ENCODE results near the gene SASH1.
"Not testable (repeated sequence)": the region's sequence is repeated elsewhere in the genome, so short reads cannot be mapped to it uniquely, and the experiment has no call there.

SASH1 gene

GRCh38 chr6:148325316-148326068 is 17.1 kb upstream of the SASH1 start:
- DNase-seq, result no peak
- in situ Hi-C loops (cut with MboI; ENCODE audit: low pct_unique_long_range_greater_than_20kb, low sequenced_read_pairs), result no loop called here

- DNase-seq, result no peak
- in situ Hi-C loops (cut with MboI; ENCODE audit: low pct_unique_long_range_greater_than_20kb, low sequenced_read_pairs), result no loop called here
These were observed 13.6 kb upstream of the SASH1 start for GRCh38 chr6:148328876-148329555.

GRCh38 chr6:148329596-148330381 is 12.8 kb upstream of the SASH1 start:
- in situ Hi-C loops (cut with MboI; ENCODE audit: low pct_unique_long_range_greater_than_20kb, low sequenced_read_pairs), result no loop called here
- DNase-seq, result no peak

GRCh38 chr6:148332088-148332487 is 10.6 kb upstream of the SASH1 start:
- in situ Hi-C loops (cut with MboI; ENCODE audit: low pct_unique_long_range_greater_than_20kb, low sequenced_read_pairs), result no loop called here
- DNase-seq, result no peak

GRCh38 chr6:148336901-148337300 is 5.7 kb upstream of the SASH1 start:
- no peak for DNase-seq
- in situ Hi-C loops (cut with MboI; ENCODE audit: low pct_unique_long_range_greater_than_20kb, low sequenced_read_pairs), result no loop called here

GRCh38 chr6:148339766-148340165 is 2.9 kb upstream of the SASH1 start:
- in situ Hi-C loops (cut with MboI; ENCODE audit: low pct_unique_long_range_greater_than_20kb, low sequenced_read_pairs), result no loop called here

GRCh38 chr6:148340586-148341297 is 1.9 kb upstream of the SASH1 start:
- in situ Hi-C loops (cut with MboI; ENCODE audit: low pct_unique_long_range_greater_than_20kb, low sequenced_read_pairs), result no loop called here

More at GRCh38 chr6:148339766-148340165, 2.9 kb upstream of the SASH1 start:
- no peak for DNase-seq

GRCh38 chr6:148342100-148342349 is 613 bp upstream of the SASH1 start:
- no peak for DNase-seq
- in situ Hi-C loops (cut with MboI; ENCODE audit: low pct_unique_long_range_greater_than_20kb, low sequenced_read_pairs), result no loop called here

More at GRCh38 chr6:148340586-148341297, 1.9 kb upstream of the SASH1 start:
- DNase-seq, result no peak

- in situ Hi-C loops (cut with MboI; ENCODE audit: low pct_unique_long_range_greater_than_20kb, low sequenced_read_pairs), result no loop called here
These were observed 577 bp downstream of the SASH1 start for GRCh38 chr6:148343047-148343782.

GRCh38 chr6:148345176-148345575 is 2.5 kb downstream of the SASH1 start:
- in situ Hi-C loops (cut with MboI; ENCODE audit: low pct_unique_long_range_greater_than_20kb, low sequenced_read_pairs), result no loop called here
- DNase-seq, result no peak

More at GRCh38 chr6:148343047-148343782, 577 bp downstream of the SASH1 start:
- no peak for DNase-seq

GRCh38 chr6:148345578-148345977 is 2.9 kb downstream of the SASH1 start:
- in situ Hi-C loops (cut with MboI; ENCODE audit: low pct_unique_long_range_greater_than_20kb, low sequenced_read_pairs), result no loop called here
- no peak for DNase-seq

- in situ Hi-C loops (cut with MboI; ENCODE audit: low pct_unique_long_range_greater_than_20kb, low sequenced_read_pairs), result no loop called here
- no peak for DNase-seq
These were observed 4.2 kb downstream of the SASH1 start for GRCh38 chr6:148346681-148347440.

GRCh38 chr6:148347441-148348054 is 4.9 kb downstream of the SASH1 start:
- no peak for DNase-seq
- in situ Hi-C loops (cut with MboI; ENCODE audit: low pct_unique_long_range_greater_than_20kb, low sequenced_read_pairs), result no loop called here

- DNase-seq, result no peak
- in situ Hi-C loops (cut with MboI; ENCODE audit: low pct_unique_long_range_greater_than_20kb, low sequenced_read_pairs), result no loop called here
These were observed 5.7 kb downstream of the SASH1 start for GRCh38 chr6:148348335-148348734.

- in situ Hi-C loops (cut with MboI; ENCODE audit: low pct_unique_long_range_greater_than_20kb, low sequenced_read_pairs), result no loop called here
- no peak for DNase-seq
These were observed 6.1 kb downstream of the SASH1 start for GRCh38 chr6:148348778-148349177.

- in situ Hi-C loops (cut with MboI; ENCODE audit: low pct_unique_long_range_greater_than_20kb, low sequenced_read_pairs), result no loop called here
- DNase-seq, result no peak
These were observed 6.8 kb downstream of the SASH1 start for GRCh38 chr6:148349466-148349865.

- in situ Hi-C loops (cut with MboI; ENCODE audit: low pct_unique_long_range_greater_than_20kb, low sequenced_read_pairs), result no loop called here
- no peak for DNase-seq
These were observed 8.7 kb downstream of the SASH1 start for GRCh38 chr6:148351309-148351708.

- DNase-seq; in situ Hi-C loops (cut with MboI; ENCODE audit: low pct_unique_long_range_greater_than_20kb, low sequenced_read_pairs): not testable (repeated sequence)
These were observed 9.8 kb downstream of the SASH1 start for GRCh38 chr6:148352421-148352820.
